CD4-positive, alpha-beta memory T cell (primary cell): ENCODE data around the gene CCDC149. TPM values are rescaled to one million over a fixed set of nuclear protein-coding genes. Genes with fewer than 3 reads are reported as not detected.

Source experiments
- CTCF ChIA-PET: fragments of 350-600 bp; sonication (Branson Sonifier 250); formaldehyde crosslinking; loops from one replicate; lab custom pipeline; 2021; ENCODE audit warnings: inconsistent platforms; ENCODE audit not compliant: partially characterized antibody; lab: Charles Lee
- POLR2A ChIA-PET: fragments of 350-600 bp; sonication (Branson Sonifier 250); formaldehyde crosslinking; loops from one replicate; lab custom pipeline; 2021; ENCODE audit not compliant: partially characterized antibody; lab: Charles Lee
- DNase-seq, 5 donors: peaks; one replicate each; pipeline versions ENCODE4 v3.0.0 to v3.0.0-alpha.2; 2020 to 2022; ENCODE audit warnings: mixed read lengths in 1 of 5
- H3K27ac ChIP-seq: one replicate; pipeline ENCODE4 v1.7.0; 2013; ENCODE audit warnings: low read depth, low read length
- H3K27me3 ChIP-seq: 2 replicates; pipeline ENCODE4 v1.7.0; 2013; ENCODE audit warnings: mild to moderate bottlenecking, low read length, moderate library complexity; ENCODE audit not compliant: insufficient read depth
- H3K36me3 ChIP-seq: 2 replicates; pipeline ENCODE4 v1.7.0; 2013; ENCODE audit warnings: mild to moderate bottlenecking, low read length, moderate library complexity; ENCODE audit not compliant: insufficient read depth
- H3K4me1 ChIP-seq: 2 replicates; pipeline ENCODE4 v1.7.0; 2013; ENCODE audit warnings: mild to moderate bottlenecking, low read length, moderate library complexity; ENCODE audit not compliant: insufficient read depth
- H3K4me3 ChIP-seq, 2 donors: one replicate each; pipeline ENCODE4 v1.7.0; 2013; ENCODE audit warnings: low read length in 2 of 2, mild to moderate bottlenecking in 1 of 2
- H3K9me3 ChIP-seq, 2 donors: one replicate each; pipeline ENCODE4 v1.7.0; 2013; ENCODE audit warnings: low read length in 2 of 2, control low read depth in 1 of 2; ENCODE audit not compliant: control insufficient read depth in 1 of 2
- H3K27ac Mint-ChIP-seq, 7 donors: one replicate each; pipeline ENCODE4 v1.8.0; 2020 to 2021; ENCODE audit warnings: mixed read lengths in 7 of 7, mild to moderate bottlenecking in 6 of 7, inconsistent platforms in 3 of 7, moderate library complexity in 3 of 7
- H3K27me3 Mint-ChIP-seq, 2 donors: one replicate each; pipeline ENCODE4 v1.8.0; 2020 to 2021; ENCODE audit warnings: mixed read lengths in 2 of 2
- H3K36me3 Mint-ChIP-seq, 2 donors: one replicate each; pipeline ENCODE4 v1.8.0; 2020 to 2021; ENCODE audit warnings: mixed read lengths in 2 of 2, inconsistent platforms in 1 of 2, mild to moderate bottlenecking in 1 of 2
- H3K4me1 Mint-ChIP-seq, 4 donors: one replicate each; pipeline ENCODE4 v1.8.0; 2020 to 2021; ENCODE audit warnings: mixed read lengths in 4 of 4, mild to moderate bottlenecking in 1 of 4
- H3K4me3 Mint-ChIP-seq, 8 donors: one replicate each; pipeline ENCODE4 v1.8.0; 2020 to 2021; ENCODE audit warnings: mixed read lengths in 8 of 8, mild to moderate bottlenecking in 7 of 8, moderate library complexity in 6 of 8, inconsistent platforms in 3 of 8
- H3K9me3 Mint-ChIP-seq, 8 donors: one replicate each; pipeline ENCODE4 v1.8.0; 2020 to 2021; ENCODE audit warnings: mixed read lengths in 8 of 8, mild to moderate bottlenecking in 5 of 8, inconsistent platforms in 3 of 8, moderate library complexity in 1 of 8
- intact Hi-C: fragments of 100-400 bp; cut with micrococcal nuclease; formaldehyde crosslinking; loops from one replicate; pipeline ENCODE4 v1.15.1; 2023
- polyA plus RNA-seq, 2 donors: library from polyadenylated mRNA; unstranded; fragments of 300-500 nt; fragmentation: Illumina TruSeq; gene quantifications; one replicate each; pipeline ENCODE4 v1.2.3, GENCODE V29; 2021
- total RNA-seq, 2 experiments: library from RNA; stranded (reverse); gene quantifications; one replicate each; pipeline ENCODE4 v1.2.3, GENCODE V29; 2021

CCDC149 gene
- total and polyA plus RNA-seq, 4 experiments from 2014 or later = 0.11 to 0.44 (median 0.14) TPM; not detected in 1

DNA sequence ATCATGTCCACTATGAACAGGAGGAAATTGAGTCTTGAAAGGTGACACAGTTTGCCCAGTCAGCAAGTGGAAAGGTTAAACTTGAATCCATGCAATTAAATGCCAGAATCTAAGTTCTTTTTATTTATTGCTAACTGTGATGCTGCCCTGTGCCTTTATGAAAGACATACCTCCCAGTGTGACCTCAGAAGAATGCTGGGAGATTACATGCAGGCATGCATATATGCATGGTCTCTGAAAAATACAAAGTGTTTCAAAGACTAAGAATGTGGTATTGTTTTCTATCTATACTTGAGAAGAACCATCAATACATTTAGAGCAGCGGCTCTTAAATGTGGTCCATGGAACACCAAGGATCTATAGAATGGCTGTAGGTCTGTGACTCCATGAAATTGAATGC lies 45.6 kb downstream of the CCDC149 start:
- peaks cover 0 to 3% of the 10 kb centered on the region in 2 donors for H3K27me3 Mint-ChIP-seq
- no peak overlapping the region for H3K27ac ChIP-seq
- CTCF ChIA-PET = no interaction called here
- no peaks in the 10 kb centered on the region for H3K27me3 ChIP-seq
- peaks cover 0 to 21% (median 13%) of the 10 kb centered on the region in 8 donors for H3K9me3 Mint-ChIP-seq
- H3K4me3 ChIP-seq = no peak overlapping the region
- H3K4me3 Mint-ChIP-seq = no peak overlapping the region
- no peaks in the 10 kb centered on the region for H3K9me3 ChIP-seq
- no peak overlapping the region for H3K27ac Mint-ChIP-seq
- no peaks in the 10 kb centered on the region for H3K36me3 ChIP-seq
- POLR2A ChIA-PET = no interaction called here
- no peaks in the 10 kb centered on the region for H3K36me3 Mint-ChIP-seq
- no peak for DNase-seq
- H3K4me1 Mint-ChIP-seq = no peaks in the 10 kb centered on the region
- H3K4me1 ChIP-seq = no peaks in the 10 kb centered on the region
- intact Hi-C loops = no loop called here

GRCh38 chr4:24865401-24865800 lies 47.4 kb downstream of the CCDC149 start:
- peaks cover 0 to 2% of the 10 kb centered on the region in 2 donors for H3K36me3 Mint-ChIP-seq
- Histone ChIP-seq H3K27ac (no peak overlapping the region), H3K4me1 (no peaks in the 10 kb centered on the region), H3K36me3 (no peaks in the 10 kb centered on the region), H3K27me3 (no peaks in the 10 kb centered on the region), H3K4me3 (no peak overlapping the region), H3K9me3 (no peaks in the 10 kb centered on the region)
- H3K9me3 Mint-ChIP-seq = peaks cover 2 to 26% (median 15%) of the 10 kb centered on the region in 8 donors
- H3K4me3 Mint-ChIP-seq = no peak overlapping the region
- intact Hi-C loops = no loop called here
- H3K4me1 Mint-ChIP-seq = no peaks in the 10 kb centered on the region
- POLR2A ChIA-PET = no interaction called here
- no peak overlapping the region for H3K27ac Mint-ChIP-seq
- CTCF ChIA-PET = no interaction called here
- peaks cover 0 to 3% of the 10 kb centered on the region in 2 donors for H3K27me3 Mint-ChIP-seq
- DNase-seq = no peak

- H3K4me1 ChIP-seq = no peaks in the 10 kb centered on the region
- intact Hi-C loops = no loop called here
- Mint-ChIP-seq H3K27me3 (no peaks in the 10 kb centered on the region), H3K4me3 (no peak overlapping the region), H3K27ac (no peak overlapping the region), H3K9me3 (peaks cover 2 to 26% (median 17%) of the 10 kb centered on the region in 8 donors), H3K36me3 (peaks cover 0 to 2% of the 10 kb centered on the region in 2 donors), H3K4me1 (no peaks in the 10 kb centered on the region)
- no peaks in the 10 kb centered on the region for H3K9me3 ChIP-seq
- H3K27me3 ChIP-seq = no peaks in the 10 kb centered on the region
- DNase-seq = no peak
- no peaks in the 10 kb centered on the region for H3K36me3 ChIP-seq
- no peak overlapping the region for H3K27ac ChIP-seq
- ChIA-PET POLR2A (no interaction called here), CTCF (no interaction called here)
- no peak overlapping the region for H3K4me3 ChIP-seq
Observed at GRCh38 chr4:24863799-24864198, 49.0 kb downstream of the CCDC149 start.

GRCh38 chr4:24862073-24862751 lies 50.6 kb downstream of the CCDC149 start:
- intact Hi-C loops = no loop called here
- H3K36me3 ChIP-seq = no peaks in the 10 kb centered on the region
- H3K27me3 ChIP-seq = no peaks in the 10 kb centered on the region
- Mint-ChIP-seq H3K4me1 (no peaks in the 10 kb centered on the region), H3K27ac (no peak overlapping the region), H3K4me3 (no peak overlapping the region), H3K36me3 (peaks cover 0 to 2% of the 10 kb centered on the region in 2 donors), H3K27me3 (no peaks in the 10 kb centered on the region), H3K9me3 (peaks cover 2 to 26% (median 17%) of the 10 kb centered on the region in 8 donors)
- no peaks in the 10 kb centered on the region for H3K9me3 ChIP-seq
- no peak overlapping the region for H3K27ac ChIP-seq
- POLR2A ChIA-PET = no interaction called here
- H3K4me1 ChIP-seq = no peaks in the 10 kb centered on the region
- no peak for DNase-seq
- CTCF ChIA-PET = no interaction called here
- H3K4me3 ChIP-seq = no peak overlapping the region

- CTCF ChIA-PET = no interaction called here
- Mint-ChIP-seq H3K27ac (no peak overlapping the region), H3K9me3 (peaks cover 2 to 14% (median 7%) of the 10 kb centered on the region in 8 donors), H3K4me1 (no peaks in the 10 kb centered on the region), H3K36me3 (peaks cover 0 to 2% of the 10 kb centered on the region in 2 donors), H3K27me3 (peaks cover 0 to 5% of the 10 kb centered on the region in 2 donors), H3K4me3 (no peak overlapping the region)
- intact Hi-C loops = no loop called here
- no peak for DNase-seq
- Histone ChIP-seq H3K4me3 (no peak overlapping the region), H3K4me1 (no peaks in the 10 kb centered on the region), H3K9me3 (no peaks in the 10 kb centered on the region), H3K27ac (no peak overlapping the region), H3K27me3 (no peaks in the 10 kb centered on the region), H3K36me3 (no peaks in the 10 kb centered on the region)
- POLR2A ChIA-PET = no interaction called here
Observed at GRCh38 chr4:24858550-24858949, 54.3 kb downstream of the CCDC149 start.

DNA sequence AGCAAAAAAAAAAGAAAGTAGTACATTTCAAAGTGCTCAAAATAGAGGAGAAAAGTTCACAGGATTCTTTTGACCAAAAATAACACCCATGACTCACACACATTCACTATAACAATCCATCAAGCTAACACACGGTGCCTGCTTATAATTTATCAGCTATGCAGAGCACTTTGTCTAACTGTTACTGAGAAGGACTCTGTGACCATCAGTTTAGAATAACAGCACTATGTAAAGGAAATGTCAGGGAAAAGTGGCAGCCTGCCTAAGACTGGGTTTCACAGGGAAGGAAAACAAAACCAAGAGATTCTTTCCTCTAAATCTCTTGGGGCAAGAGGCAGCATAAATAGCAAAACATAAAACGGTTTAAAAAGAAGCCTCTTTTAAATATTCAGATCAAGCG lies 54.8 kb downstream of the CCDC149 start:
- Histone ChIP-seq H3K4me3 (no peak overlapping the region), H3K36me3 (no peaks in the 10 kb centered on the region), H3K27me3 (no peaks in the 10 kb centered on the region), H3K9me3 (no peaks in the 10 kb centered on the region), H3K4me1 (no peaks in the 10 kb centered on the region), H3K27ac (no peak overlapping the region)
- ChIA-PET CTCF (no interaction called here), POLR2A (no interaction called here)
- peaks cover 0 to 11% (median 7%) of the 10 kb centered on the region in 8 donors for H3K9me3 Mint-ChIP-seq
- intact Hi-C loops = no loop called here
- no peak for DNase-seq
- peaks cover 0 to 2% of the 10 kb centered on the region in 2 donors for H3K36me3 Mint-ChIP-seq
- H3K4me3 Mint-ChIP-seq = no peak overlapping the region
- no peak overlapping the region for H3K27ac Mint-ChIP-seq
- H3K4me1 Mint-ChIP-seq = no peaks in the 10 kb centered on the region
- peaks cover under 1 to 5% of the 10 kb centered on the region in 2 donors for H3K27me3 Mint-ChIP-seq

GRCh38 chr4:24856586-24856985 lies 56.3 kb downstream of the CCDC149 start:
- H3K4me1 Mint-ChIP-seq = no peaks in the 10 kb centered on the region
- Histone ChIP-seq H3K36me3 (no peaks in the 10 kb centered on the region), H3K9me3 (no peaks in the 10 kb centered on the region), H3K27me3 (no peaks in the 10 kb centered on the region), H3K4me3 (no peak overlapping the region), H3K27ac (no peak overlapping the region), H3K4me1 (no peaks in the 10 kb centered on the region)
- H3K27ac Mint-ChIP-seq = no peak overlapping the region
- peaks cover 0 to 2% of the 10 kb centered on the region in 2 donors for H3K36me3 Mint-ChIP-seq
- intact Hi-C loops = no loop called here
- ChIA-PET POLR2A (no interaction called here), CTCF (no interaction called here)
- H3K27me3 Mint-ChIP-seq = peaks cover 2 to 5% of the 10 kb centered on the region in 2 donors
- H3K9me3 Mint-ChIP-seq = peaks cover 0 to 10% (median 3%) of the 10 kb centered on the region in 8 donors
- DNase-seq = no peak
- no peak overlapping the region for H3K4me3 Mint-ChIP-seq
